HFFc6 (cell line): ENCODE data around the gene RPAP3. TPM values are rescaled to one million over a fixed set of nuclear protein-coding genes. Genes with fewer than 3 reads are reported as not detected.

Experiments
- DNase-seq: peaks from one replicate; pipeline ENCODE4 v3.0.0-alpha.2; 2018
- H3K27ac Mint-ChIP-seq: 2 replicates; pipeline ENCODE4 v1.8.0; 2020; ENCODE audit warnings: mild to moderate bottlenecking, mixed read lengths
- H3K27me3 Mint-ChIP-seq: 2 replicates; pipeline ENCODE4 v1.8.0; 2021; ENCODE audit warnings: mild to moderate bottlenecking, moderate library complexity, mixed read lengths; ENCODE audit not compliant: insufficient read depth
- H3K36me3 Mint-ChIP-seq: 2 replicates; pipeline ENCODE4 v1.8.0; 2021; ENCODE audit warnings: low read depth, mixed read lengths
- H3K4me1 Mint-ChIP-seq: 2 replicates; pipeline ENCODE4 v1.8.0; 2020; ENCODE audit warnings: low read depth, mixed read lengths
- H3K4me3 Mint-ChIP-seq: 2 replicates; pipeline ENCODE4 v1.8.0; 2020; ENCODE audit warnings: mild to moderate bottlenecking, moderate library complexity, mixed read lengths
- H3K9me3 Mint-ChIP-seq: 2 replicates; pipeline ENCODE4 v1.8.0; 2020; ENCODE audit warnings: mild to moderate bottlenecking, mixed read lengths
- total RNA-seq, 6 experiments: library from RNA; stranded (reverse); fragmentation: NEBNext Ultra II Directional; extraction: Animal tissue kit (Norgen Biotek cat#: 25700); gene quantifications; 2 replicates in 1 of 6; 3 replicates in 5 of 6; pipeline ENCODE4 v1.2.3, GENCODE V29; 2021
- TF ChIP-seq, protein P1 (sequence below): fragments of 200-600 bp; sonication (generic); IDR thresholded peaks from 2 replicates; pipeline ENCODE4 v1.5.0; 2021; ENCODE audit warnings: antibody characterized with exemption, mild to moderate bottlenecking

RPAP3 gene
- total RNA-seq, 6 experiments from 2014 or later = 26.3 to 43.4 (median 39.0) TPM

DNA sequence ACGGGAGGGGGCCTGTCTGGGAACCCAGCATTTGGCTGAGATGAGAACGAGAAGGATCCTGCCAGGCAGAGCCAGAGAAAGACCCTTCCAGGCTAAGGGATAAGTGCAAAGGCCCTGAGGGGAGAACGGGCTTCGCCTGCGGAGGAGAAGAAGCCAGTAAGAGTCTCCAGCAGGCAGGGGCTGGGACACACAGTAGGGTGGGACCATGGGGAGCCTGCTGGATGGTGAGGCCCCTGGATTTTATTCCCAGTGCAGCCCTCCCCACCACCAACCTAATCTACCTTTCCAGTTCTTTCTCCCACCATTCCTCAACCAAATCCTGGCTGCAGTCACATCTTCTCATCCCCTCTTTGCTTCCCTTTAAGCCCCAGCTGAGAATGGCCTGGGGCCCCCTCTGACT, 40.2 kb upstream of the RPAP3 start:
- H3K9me3 Mint-ChIP-seq = no peaks in the 10 kb centered on the region
- peaks cover 6% of the 10 kb centered on the region for H3K4me1 Mint-ChIP-seq
- TF ChIP-seq, protein P1, sequence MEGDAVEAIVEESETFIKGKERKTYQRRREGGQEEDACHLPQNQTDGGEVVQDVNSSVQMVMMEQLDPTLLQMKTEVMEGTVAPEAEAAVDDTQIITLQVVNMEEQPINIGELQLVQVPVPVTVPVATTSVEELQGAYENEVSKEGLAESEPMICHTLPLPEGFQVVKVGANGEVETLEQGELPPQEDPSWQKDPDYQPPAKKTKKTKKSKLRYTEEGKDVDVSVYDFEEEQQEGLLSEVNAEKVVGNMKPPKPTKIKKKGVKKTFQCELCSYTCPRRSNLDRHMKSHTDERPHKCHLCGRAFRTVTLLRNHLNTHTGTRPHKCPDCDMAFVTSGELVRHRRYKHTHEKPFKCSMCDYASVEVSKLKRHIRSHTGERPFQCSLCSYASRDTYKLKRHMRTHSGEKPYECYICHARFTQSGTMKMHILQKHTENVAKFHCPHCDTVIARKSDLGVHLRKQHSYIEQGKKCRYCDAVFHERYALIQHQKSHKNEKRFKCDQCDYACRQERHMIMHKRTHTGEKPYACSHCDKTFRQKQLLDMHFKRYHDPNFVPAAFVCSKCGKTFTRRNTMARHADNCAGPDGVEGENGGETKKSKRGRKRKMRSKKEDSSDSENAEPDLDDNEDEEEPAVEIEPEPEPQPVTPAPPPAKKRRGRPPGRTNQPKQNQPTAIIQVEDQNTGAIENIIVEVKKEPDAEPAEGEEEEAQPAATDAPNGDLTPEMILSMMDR = no peak
- peaks cover 7% of the 10 kb centered on the region; the same call in 1 of the 2 replicates for H3K27me3 Mint-ChIP-seq
- H3K27ac Mint-ChIP-seq = no peak overlapping the region; the same call in 1 of the 2 replicates
- no peak for DNase-seq
- H3K4me3 Mint-ChIP-seq = no peak overlapping the region
- H3K36me3 Mint-ChIP-seq = no peaks in the 10 kb centered on the region

- Mint-ChIP-seq H3K9me3 (no peaks in the 10 kb centered on the region), H3K4me3 (no peak overlapping the region), H3K4me1 (peaks cover 7% of the 10 kb centered on the region), H3K27me3 (peaks cover 7% of the 10 kb centered on the region; the same call in 1 of the 2 replicates), H3K36me3 (no peaks in the 10 kb centered on the region), H3K27ac (no peak overlapping the region; the same call in 1 of the 2 replicates)
- TF ChIP-seq, protein P1 = no peak
- no peak for DNase-seq
These were observed 39.7 kb upstream of the RPAP3 start for GRCh38 chr12:47745485-47746041.

DNA sequence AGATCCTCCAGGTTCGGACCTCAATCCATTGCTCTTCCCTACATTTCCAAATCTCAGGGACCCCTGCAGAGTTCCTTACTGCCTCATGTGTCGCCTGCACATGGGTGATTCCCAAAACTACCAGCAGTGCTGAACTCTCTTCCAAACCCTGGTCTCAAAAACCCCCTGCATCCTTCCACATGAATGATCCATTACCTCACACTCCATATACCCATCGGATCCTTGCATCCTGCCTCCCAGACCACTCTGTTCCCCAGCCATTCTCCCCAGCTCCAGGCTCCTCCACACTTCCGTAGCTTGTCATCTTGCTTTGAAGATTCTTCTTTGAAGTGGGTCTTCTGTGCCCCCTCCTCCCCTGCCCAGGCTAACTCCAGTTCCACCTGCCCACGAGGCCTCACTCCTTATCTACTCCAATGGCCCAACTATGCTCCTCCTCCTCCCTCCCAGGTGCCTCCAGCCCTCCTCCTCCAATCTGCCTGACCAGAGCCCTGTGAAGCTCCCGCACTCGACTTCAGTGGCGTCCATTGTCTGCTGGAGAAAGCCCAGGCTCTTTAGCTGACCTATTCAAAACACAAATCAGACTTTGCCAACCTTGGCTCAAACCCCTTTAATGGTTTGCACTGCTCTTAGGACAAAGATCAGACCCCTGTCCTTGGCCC, 39.1 kb upstream of the RPAP3 start:
- H3K4me1 Mint-ChIP-seq = peaks cover 7% of the 10 kb centered on the region
- no peaks in the 10 kb centered on the region for H3K36me3 Mint-ChIP-seq
- no peak for DNase-seq
- TF ChIP-seq, protein P1 = no peak
- H3K9me3 Mint-ChIP-seq = no peaks in the 10 kb centered on the region
- no peak overlapping the region for H3K27ac Mint-ChIP-seq
- H3K27me3 Mint-ChIP-seq = peaks cover 7% of the 10 kb centered on the region; the same call in 1 of the 2 replicates
- H3K4me3 Mint-ChIP-seq = no peak overlapping the region

DNA sequence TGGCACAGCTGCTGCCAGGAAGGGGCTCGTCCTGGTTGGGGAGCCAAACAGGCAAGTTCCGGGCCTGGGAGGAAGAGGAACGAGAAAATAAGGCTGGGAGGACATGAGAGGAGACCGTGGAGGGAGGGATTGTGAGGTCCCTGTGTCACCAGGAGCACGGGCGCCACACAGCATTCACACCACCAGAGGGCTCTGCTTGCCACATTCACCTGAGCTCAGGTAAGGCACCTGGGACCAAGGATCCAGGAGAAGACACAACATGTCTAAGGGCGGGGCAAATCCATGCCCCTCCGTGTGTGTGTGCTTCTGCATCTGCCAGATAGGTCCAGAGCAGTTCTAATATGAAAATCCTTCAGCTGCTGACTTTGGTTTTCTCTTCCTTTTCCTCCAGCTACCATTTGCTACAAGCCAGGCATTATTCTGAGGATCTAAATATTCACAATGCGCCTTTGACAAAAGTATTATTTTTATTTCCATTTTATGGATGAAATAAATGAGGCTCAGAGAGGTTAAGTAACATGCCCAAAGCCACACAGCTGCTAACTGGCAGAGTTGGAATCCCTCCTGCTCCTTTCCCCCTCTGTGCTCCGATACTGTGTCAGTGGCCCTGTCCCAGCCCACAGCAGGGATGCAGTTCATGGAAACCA, 38.3 kb upstream of the RPAP3 start:
- Mint-ChIP-seq H3K27me3 (peaks cover 8% of the 10 kb centered on the region; the same call in 1 of the 2 replicates), H3K4me1 (peaks cover 7% of the 10 kb centered on the region), H3K4me3 (no peak overlapping the region), H3K9me3 (no peaks in the 10 kb centered on the region), H3K27ac (no peak overlapping the region), H3K36me3 (no peaks in the 10 kb centered on the region)
- TF ChIP-seq, protein P1 = peak; percentile 68
- DNase-seq = no peak

- Mint-ChIP-seq H3K4me3 (no peak overlapping the region), H3K36me3 (no peaks in the 10 kb centered on the region), H3K9me3 (no peaks in the 10 kb centered on the region), H3K27ac (no peak overlapping the region), H3K4me1 (peaks cover 7% of the 10 kb centered on the region), H3K27me3 (peaks cover 6% of the 10 kb centered on the region; the same call in 1 of the 2 replicates)
- no peak for DNase-seq
- TF ChIP-seq, protein P1 = no peak
These were observed 37.6 kb upstream of the RPAP3 start for GRCh38 chr12:47743311-47743860.
